Measurements from ENCODE around the gene ATP8B4. TPM values are rescaled to one million over a fixed set of nuclear protein-coding genes. Genes with fewer than 3 reads are reported as not detected.
"Not testable (repeated sequence)": the region's sequence is repeated elsewhere in the genome, so short reads cannot be mapped to it uniquely, and the experiment has no call there.

ATP8B4 gene
- total RNA-seq, 1 experiment from 2014 or later, result 0.20 TPM

GRCh38 chr15:49977306-49977705, 141.7 kb downstream of the ATP8B4 start:
- ChIA-PET CTCF (no interaction called here), POLR2A (ENCODE audit: unreplicated experiment) (interaction anchor here (0.6 kb wide), 1 partner anchor 405 kb away, joined by 6 read pairs; no protein-coding TSS in a partner anchor)
- Histone ChIP-seq H3K27me3 (ENCODE audit: insufficient read depth, low read depth) (no peaks in the 10 kb centered on the region), H3F3A (ENCODE audit: insufficient read depth, low read depth) (no peaks in the 10 kb centered on the region), H3K79me2 (ENCODE audit: low read depth) (no peaks in the 10 kb centered on the region), H3K4me3 (no peak overlapping the region), H3K4me1 (replicated peaks; ENCODE audit: insufficient read depth) (no peaks in the 10 kb centered on the region), H3K9me2 (ENCODE audit: insufficient read depth) (no peaks in the 10 kb centered on the region), H3K36me3 (ENCODE audit: low read depth) (no peaks in the 10 kb centered on the region), H2AFZ (no peak overlapping the region), H4K20me1 (ENCODE audit: insufficient read depth) (no peaks in the 10 kb centered on the region), H3K4me2 (no peak overlapping the region), H3K9me3 (ENCODE audit: insufficient read depth, low read depth) (no peaks in the 10 kb centered on the region), H3K27ac (no peak overlapping the region)
- no peak for DNase-seq
- intact Hi-C loops (cut with micrococcal nuclease; ENCODE audit: unreplicated experiment), result no loop called here
- TF ChIP-seq CTCF (conservative IDR thresholded peaks at IDR 0.05), result no peak
- no peak for TF ChIP-seq EZH2 (IDR thresholded peaks at IDR 0.05; ENCODE audit: low read depth)
- no TSS peak for BruUV-seq (replicated peaks)

- H3K4me2 ChIP-seq, result no peak overlapping the region
- no peaks in the 10 kb centered on the region for H3K9me2 ChIP-seq (ENCODE audit: insufficient read depth)
- H3K4me1 ChIP-seq (replicated peaks; ENCODE audit: insufficient read depth), result no peaks in the 10 kb centered on the region
- H4K20me1 ChIP-seq (ENCODE audit: insufficient read depth), result no peaks in the 10 kb centered on the region
- no peaks in the 10 kb centered on the region for H3K9me3 ChIP-seq (ENCODE audit: insufficient read depth, low read depth)
- H3K4me3 ChIP-seq, result no peak overlapping the region
- H2AFZ ChIP-seq, result no peak overlapping the region
- POLR2A ChIA-PET (ENCODE audit: unreplicated experiment), result no interaction called here
- H3F3A ChIP-seq (ENCODE audit: insufficient read depth, low read depth), result no peaks in the 10 kb centered on the region
- no peak for TF ChIP-seq CTCF (conservative IDR thresholded peaks at IDR 0.05)
- TF ChIP-seq EZH2 (IDR thresholded peaks at IDR 0.05; ENCODE audit: low read depth), result no peak
- CTCF ChIA-PET, result no interaction called here
- DNase-seq, result no peak
- H3K27ac ChIP-seq, result no peak overlapping the region
- no TSS peak for BruUV-seq (replicated peaks)
- no peaks in the 10 kb centered on the region for H3K79me2 ChIP-seq (ENCODE audit: low read depth)
- no peaks in the 10 kb centered on the region for H3K36me3 ChIP-seq (ENCODE audit: low read depth)
- intact Hi-C loops (cut with micrococcal nuclease; ENCODE audit: unreplicated experiment), result no loop called here
- no peaks in the 10 kb centered on the region for H3K27me3 ChIP-seq (ENCODE audit: insufficient read depth, low read depth)
Observed at GRCh38 chr15:49964551-49964950, 154.5 kb downstream of the ATP8B4 start.

- no peaks in the 10 kb centered on the region for H3K9me2 ChIP-seq (ENCODE audit: insufficient read depth)
- H3K4me2 ChIP-seq, result no peak overlapping the region
- CTCF ChIA-PET, result no interaction called here
- H3F3A ChIP-seq (ENCODE audit: insufficient read depth, low read depth), result no peaks in the 10 kb centered on the region
- H3K9me3 ChIP-seq (ENCODE audit: insufficient read depth, low read depth), result no peaks in the 10 kb centered on the region
- no peak overlapping the region for H2AFZ ChIP-seq
- DNase-seq, result no peak
- no peak overlapping the region for H3K27ac ChIP-seq
- intact Hi-C loops (cut with micrococcal nuclease; ENCODE audit: unreplicated experiment), result no loop called here
- H4K20me1 ChIP-seq (ENCODE audit: insufficient read depth), result no peaks in the 10 kb centered on the region
- H3K27me3 ChIP-seq (ENCODE audit: insufficient read depth, low read depth), result no peaks in the 10 kb centered on the region
- no peak for TF ChIP-seq EZH2 (IDR thresholded peaks at IDR 0.05; ENCODE audit: low read depth)
- TF ChIP-seq CTCF (conservative IDR thresholded peaks at IDR 0.05), result no peak
- POLR2A ChIA-PET (ENCODE audit: unreplicated experiment), result no interaction called here
- BruUV-seq (replicated peaks), result no TSS peak
- no peaks in the 10 kb centered on the region for H3K4me1 ChIP-seq (replicated peaks; ENCODE audit: insufficient read depth)
- H3K79me2 ChIP-seq (ENCODE audit: low read depth), result no peaks in the 10 kb centered on the region
- H3K4me3 ChIP-seq, result no peak overlapping the region
- no peaks in the 10 kb centered on the region for H3K36me3 ChIP-seq (ENCODE audit: low read depth)
Observed at GRCh38 chr15:49964061-49964460, 155.0 kb downstream of the ATP8B4 start.

GRCh38 chr15:49963033-49963772, 155.8 kb downstream of the ATP8B4 start:
- H3K9me3 ChIP-seq (ENCODE audit: insufficient read depth, low read depth); H3K4me3 ChIP-seq; H2AFZ ChIP-seq; intact Hi-C loops (cut with micrococcal nuclease; ENCODE audit: unreplicated experiment); CTCF ChIA-PET; H3K9me2 ChIP-seq (ENCODE audit: insufficient read depth); H3K27me3 ChIP-seq (ENCODE audit: insufficient read depth, low read depth); POLR2A ChIA-PET (ENCODE audit: unreplicated experiment); DNase-seq; H4K20me1 ChIP-seq (ENCODE audit: insufficient read depth); H3K79me2 ChIP-seq (ENCODE audit: low read depth); BruUV-seq (replicated peaks); H3K36me3 ChIP-seq (ENCODE audit: low read depth); H3K27ac ChIP-seq; H3K4me2 ChIP-seq; H3K4me1 ChIP-seq (replicated peaks; ENCODE audit: insufficient read depth); H3F3A ChIP-seq (ENCODE audit: insufficient read depth, low read depth): not testable (repeated sequence)
